HepG2 (cell line): ENCODE data around the gene PIANP. TPM values are rescaled to one million over a fixed set of nuclear protein-coding genes. Genes with fewer than 3 reads are reported as not detected.

Experiments used
- BRCA1 ChIP-seq: sonication (generic); formaldehyde crosslinking; IDR thresholded peaks from 2 replicates; pipeline ENCODE4 v1.4.0; 2020; ENCODE audit warnings: missing genetic modification reagents
- CHD4 ChIP-seq: fragments of 200-600 bp; sonication (generic); IDR thresholded peaks from 2 replicates; pipeline ENCODE4 v1.7.0; 2017; ENCODE audit warnings: mild to moderate bottlenecking, low read length, borderline replicate concordance
- CTCF ChIP-seq: sonication (generic); formaldehyde crosslinking; IDR thresholded peaks from 2 replicates; pipeline ENCODE4 v1.5.0; 2020; ENCODE audit warnings: mild to moderate bottlenecking, missing genetic modification reagents, moderate library complexity
- DR1 ChIP-seq: sonication (generic); formaldehyde crosslinking; IDR thresholded peaks from 2 replicates; pipeline ENCODE4 v1.8.0; 2021; ENCODE audit warnings: mild to moderate bottlenecking, missing genetic modification reagents, inconsistent platforms
- ETV5 ChIP-seq: IDR thresholded peaks from 2 replicates; pipeline ENCODE4 v1.6.1; 2018; ENCODE audit warnings: missing biosample characterization, missing genetic modification reagents, inconsistent platforms, borderline replicate concordance
- JUN ChIP-seq: sonication (generic); formaldehyde crosslinking; IDR thresholded peaks from 2 replicates; pipeline ENCODE4 v1.4.0; 2020; ENCODE audit warnings: mild to moderate bottlenecking, missing genetic modification reagents
- KLF13 ChIP-seq: sonication (generic); formaldehyde crosslinking; IDR thresholded peaks from 2 replicates; pipeline ENCODE4 v1.4.0; 2020; ENCODE audit warnings: mild to moderate bottlenecking, missing genetic modification reagents
- MIER2 ChIP-seq: IDR thresholded peaks from 2 replicates; pipeline ENCODE4 v1.6.1; 2016; ENCODE audit warnings: missing biosample characterization, missing genetic modification reagents
- MNT ChIP-seq: fragments of 450-650 bp; IDR thresholded peaks from 2 replicates; pipeline ENCODE4 v1.6.1; 2016
- MTA1 ChIP-seq: sonication (generic); formaldehyde crosslinking; IDR thresholded peaks from 2 replicates; pipeline ENCODE4 v1.4.0; 2020; ENCODE audit warnings: missing genetic modification reagents, mild to moderate bottlenecking, borderline replicate concordance
- NRL ChIP-seq: sonication (generic); formaldehyde crosslinking; IDR thresholded peaks from 2 replicates; pipeline ENCODE4 v1.5.0; 2020; ENCODE audit warnings: missing genetic modification reagents, mild to moderate bottlenecking, moderate library complexity, borderline replicate concordance
- REL ChIP-seq: sonication (generic); formaldehyde crosslinking; conservative IDR thresholded peaks from 2 replicates; pipeline ENCODE4 v1.8.0; 2022; ENCODE audit warnings: mild to moderate bottlenecking, missing genetic modification reagents, moderate library complexity
- SALL1 ChIP-seq: sonication (generic); formaldehyde crosslinking; IDR thresholded peaks from 2 replicates; pipeline ENCODE4 v1.8.0; 2022; ENCODE audit warnings: mild to moderate bottlenecking, missing genetic modification reagents
- SIN3B ChIP-seq: fragments of 150-350 bp; IDR thresholded peaks from 2 replicates; pipeline ENCODE4 v1.6.1; 2014; ENCODE audit warnings: low read length
- SMC3 ChIP-seq: IDR thresholded peaks from 2 replicates; pipeline ENCODE4 v1.6.1; 2011; ENCODE audit warnings: low read length, improper control_type of control experiment
- THAP9 ChIP-seq: sonication (generic); formaldehyde crosslinking; IDR thresholded peaks from 2 replicates; pipeline ENCODE4; 2020; ENCODE audit warnings: missing genetic modification reagents, mild to moderate bottlenecking, borderline replicate concordance
- ZMYM2 ChIP-seq: sonication (generic); formaldehyde crosslinking; IDR thresholded peaks from 2 replicates; pipeline ENCODE4 v1.8.0; 2022; ENCODE audit warnings: mild to moderate bottlenecking, missing genetic modification reagents
- ZNF18 ChIP-seq: sonication (generic); formaldehyde crosslinking; IDR thresholded peaks from 2 replicates; pipeline ENCODE4 v1.8.0; 2022; ENCODE audit warnings: mild to moderate bottlenecking, missing genetic modification reagents; ENCODE audit not compliant: insufficient replicate concordance
- ZNF331 ChIP-seq: sonication (generic); formaldehyde crosslinking; IDR thresholded peaks from 2 replicates; pipeline ENCODE4 v1.4.0; 2020; ENCODE audit warnings: missing genetic modification reagents
- ZNF383 ChIP-seq: sonication (generic); formaldehyde crosslinking; IDR thresholded peaks from 2 replicates; pipeline ENCODE4 v1.4.0; 2020; ENCODE audit warnings: missing genetic modification reagents, mild to moderate bottlenecking, borderline replicate concordance
- ZNF510 ChIP-seq: sonication (generic); formaldehyde crosslinking; IDR thresholded peaks from 2 replicates; pipeline ENCODE4 v1.4.0; 2020; ENCODE audit warnings: low read depth, mild to moderate bottlenecking, missing genetic modification reagents
- ZNF616 ChIP-seq: sonication (generic); formaldehyde crosslinking; IDR thresholded peaks from 2 replicates; pipeline ENCODE4 v1.5.0; 2020; ENCODE audit warnings: low read depth, mild to moderate bottlenecking, missing genetic modification reagents
- ZNF761 ChIP-seq: sonication (generic); formaldehyde crosslinking; conservative IDR thresholded peaks from 2 replicates; pipeline ENCODE4 v1.4.0; 2020; ENCODE audit warnings: mild to moderate bottlenecking, missing genetic modification reagents
- ZNF850 ChIP-seq: sonication (generic); formaldehyde crosslinking; conservative IDR thresholded peaks from 2 replicates; pipeline ENCODE4 v1.9.0; 2021; ENCODE audit warnings: mild to moderate bottlenecking, missing genetic modification reagents
- polyA plus RNA-seq, 8 experiments: library from polyadenylated mRNA; depleted of rRNA in 3 of 8; stranded (reverse) in 7 of 8; unstranded in 1 of 8; fragments of >200 nt; fragmentation: Illumina TruSeq in 4 of 8; extraction: Trizol in 4 of 8; gene quantifications; 2 replicates each; pipeline versions ENCODE4 v1.2.1 to v1.2.3, GENCODE V29; 2011 to 2016; ENCODE audit warnings: low read depth in 4 of 8, missing spikeins in 1 of 8, mixed read lengths in 1 of 8; ENCODE audit not compliant: insufficient read depth in 1 of 8
- total RNA-seq, 5 experiments: library from RNA; depleted of rRNA; stranded (reverse); fragments of >200 nt; fragmentation: Illumina TruSeq; extraction: Trizol; gene quantifications; 2 replicates each; pipeline ENCODE4 v1.2.3, GENCODE V29; 2016; ENCODE audit warnings: low read depth in 1 of 5

The PIANP gene
- total and polyA plus RNA-seq, 2 of the 13 experiments (the other 11 are each of a cell fraction or from before 2014, with no cell fraction given): not detected

- TF ChIP-seq ZNF18 (no peak), SMC3 (no peak), THAP9 (CRISPR knock-in tag) (no peak), CTCF (CRISPR knock-in tag) (0 out of 2 replicates have a peak, but pooled peaks have one; percentile 9), ZMYM2 (no peak), ZNF616 (0 out of 2 replicates have a peak, but pooled peaks have one; percentile 51), ZNF331 (CRISPR knock-in tag) (no peak), ZNF383 (no peak), CHD4 (no peak), REL (CRISPR knock-in tag) (no peak), JUN (CRISPR knock-in tag) (no peak), MTA1 (no peak), KLF13 (CRISPR knock-in tag) (no peak), DR1 (CRISPR knock-in tag) (0 out of 2 replicates have a peak, but pooled peaks have one; percentile 52), BRCA1 (CRISPR knock-in tag) (no peak), SIN3B (no peak), SALL1 (CRISPR knock-in tag) (no peak), ZNF761 (CRISPR knock-in tag) (0 out of 2 replicates have a peak, but pooled peaks have one; percentile 24), ETV5 (CRISPR knock-in tag) (no peak), MNT (0 out of 2 replicates have a peak, but pooled peaks have one; percentile 5), ZNF850 (CRISPR knock-in tag) (no peak), ZNF510 (CRISPR knock-in tag) (peak; percentile 47; the same call in 1 of the 2 replicates), NRL (CRISPR knock-in tag) (no peak), MIER2 (no peak)
These were observed 12.0 kb downstream of the PIANP start (continued) for GRCh38 chr12:6688543-6688998.
